ENCODE results near the gene CPA2.

Gene CPA2

DNA sequence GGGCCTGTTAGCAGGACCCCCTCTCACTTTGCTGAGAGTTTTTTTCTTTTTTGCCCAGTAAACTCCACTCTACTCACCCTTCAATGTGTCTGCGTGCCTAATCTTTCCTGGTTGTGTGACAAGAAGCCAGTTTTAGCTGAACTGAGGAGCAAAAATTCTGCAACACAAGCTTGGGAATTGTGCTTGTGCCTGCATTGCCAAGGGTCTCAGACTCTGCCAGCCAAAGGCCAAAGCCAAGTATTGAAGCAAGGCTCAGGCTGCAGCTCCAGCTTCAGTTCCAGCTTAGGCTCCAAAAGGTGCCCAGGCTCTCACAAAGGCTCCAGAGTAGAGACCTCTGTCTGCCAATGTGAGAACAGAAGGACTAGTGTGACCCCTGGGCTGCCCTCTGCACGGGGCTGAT, 4.2 kb upstream of the CPA2 start:
- no peak overlapping the region for H3K4me3 ChIP-seq (ENCODE audit: low read depth, low read length)
- no peak for DNase-seq (ENCODE audit: low read depth)
- TF ChIP-seq, protein P1, sequence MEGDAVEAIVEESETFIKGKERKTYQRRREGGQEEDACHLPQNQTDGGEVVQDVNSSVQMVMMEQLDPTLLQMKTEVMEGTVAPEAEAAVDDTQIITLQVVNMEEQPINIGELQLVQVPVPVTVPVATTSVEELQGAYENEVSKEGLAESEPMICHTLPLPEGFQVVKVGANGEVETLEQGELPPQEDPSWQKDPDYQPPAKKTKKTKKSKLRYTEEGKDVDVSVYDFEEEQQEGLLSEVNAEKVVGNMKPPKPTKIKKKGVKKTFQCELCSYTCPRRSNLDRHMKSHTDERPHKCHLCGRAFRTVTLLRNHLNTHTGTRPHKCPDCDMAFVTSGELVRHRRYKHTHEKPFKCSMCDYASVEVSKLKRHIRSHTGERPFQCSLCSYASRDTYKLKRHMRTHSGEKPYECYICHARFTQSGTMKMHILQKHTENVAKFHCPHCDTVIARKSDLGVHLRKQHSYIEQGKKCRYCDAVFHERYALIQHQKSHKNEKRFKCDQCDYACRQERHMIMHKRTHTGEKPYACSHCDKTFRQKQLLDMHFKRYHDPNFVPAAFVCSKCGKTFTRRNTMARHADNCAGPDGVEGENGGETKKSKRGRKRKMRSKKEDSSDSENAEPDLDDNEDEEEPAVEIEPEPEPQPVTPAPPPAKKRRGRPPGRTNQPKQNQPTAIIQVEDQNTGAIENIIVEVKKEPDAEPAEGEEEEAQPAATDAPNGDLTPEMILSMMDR (conservative IDR thresholded peaks at IDR 0.05; ENCODE audit: low read depth, low read length) = no peak

DNA sequence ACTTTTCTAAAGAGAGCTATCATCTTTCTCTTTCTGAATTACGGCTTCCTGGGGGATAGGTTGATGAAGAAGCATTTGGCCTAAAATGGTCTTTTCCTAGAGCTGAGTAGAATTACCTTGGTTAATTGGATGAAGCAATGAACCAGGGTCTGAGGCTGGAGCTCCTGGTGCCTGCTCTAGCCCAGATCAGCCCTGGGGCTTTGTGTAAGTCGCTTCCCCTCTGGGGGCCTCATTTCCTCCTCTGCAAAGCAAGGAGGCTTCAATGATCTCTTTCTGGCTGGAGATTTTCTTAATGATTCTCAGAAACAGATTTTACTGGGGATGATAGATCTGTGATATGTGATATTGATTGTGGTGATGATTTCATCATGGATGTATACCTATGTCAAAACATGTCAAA, 3.5 kb upstream of the CPA2 start:
- TF ChIP-seq, protein P1 (conservative IDR thresholded peaks at IDR 0.05; ENCODE audit: low read depth, low read length) = no peak
- no peak overlapping the region for H3K4me3 ChIP-seq (ENCODE audit: low read depth, low read length)
- DNase-seq (ENCODE audit: low read depth) = no peak

DNA sequence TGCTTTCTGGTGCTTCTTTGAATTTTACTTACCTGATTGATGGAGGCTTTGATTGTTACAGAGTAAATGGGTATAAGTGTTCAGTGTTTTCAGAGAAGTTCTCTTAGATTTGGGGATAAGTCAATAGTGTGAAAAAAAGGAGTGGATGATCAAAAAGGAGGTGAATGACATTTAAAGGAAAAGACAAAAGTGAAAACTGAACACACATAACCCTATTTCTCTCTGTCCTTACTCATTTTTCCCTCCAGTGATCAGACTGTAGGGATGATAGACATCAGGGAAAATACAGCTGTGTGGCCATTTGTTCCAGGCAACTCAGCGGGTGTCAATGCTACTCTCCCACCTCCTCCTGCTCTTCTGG, 278 bp downstream of the CPA2 start:
- TF ChIP-seq, protein P1 (conservative IDR thresholded peaks at IDR 0.05; ENCODE audit: low read depth, low read length) = no peak
- DNase-seq (ENCODE audit: low read depth) = no peak
- no peak overlapping the region for H3K4me3 ChIP-seq (ENCODE audit: low read depth, low read length)

DNA sequence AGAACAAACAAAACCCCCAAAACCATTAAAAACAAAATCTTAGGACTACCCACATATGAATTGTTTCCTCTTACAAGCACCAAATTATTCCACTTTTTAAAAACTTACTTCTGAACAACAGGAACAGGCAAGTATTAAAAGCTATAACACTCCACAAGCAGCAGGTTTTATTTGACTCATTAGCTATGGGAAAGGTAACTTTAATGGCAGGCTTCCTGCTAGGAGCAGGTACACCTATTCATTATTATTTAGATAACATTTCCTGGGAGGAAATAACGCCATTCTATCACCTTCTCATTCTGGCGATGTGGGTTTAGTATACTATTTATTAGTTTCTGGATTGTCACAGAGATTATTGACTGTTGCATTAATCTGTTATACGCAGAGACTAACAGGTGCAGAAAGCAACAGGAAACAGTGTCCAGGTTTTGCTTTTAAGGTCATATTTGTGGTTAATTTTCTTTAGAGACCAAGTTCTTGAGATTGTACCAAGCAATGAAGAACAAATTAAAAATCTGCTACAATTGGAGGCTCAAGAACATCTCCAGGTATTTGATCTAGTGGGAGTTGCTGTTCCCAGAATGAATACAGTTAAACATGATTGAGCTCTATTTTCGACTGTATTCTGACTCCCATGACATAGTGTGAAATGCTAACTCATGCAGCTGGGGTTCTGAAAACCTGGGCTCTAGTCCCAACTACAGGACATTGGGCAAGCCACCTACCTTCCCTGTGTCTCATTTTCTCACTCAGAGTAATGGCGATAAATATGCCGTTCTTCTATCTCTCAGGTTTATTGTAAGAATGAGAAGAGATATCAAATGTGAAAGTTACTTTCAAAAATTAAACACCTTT, 2.0 kb downstream of the CPA2 start:
- TF ChIP-seq, protein P1 (conservative IDR thresholded peaks at IDR 0.05; ENCODE audit: low read depth, low read length) = no peak
- no peak for DNase-seq (ENCODE audit: low read depth)
- H3K4me3 ChIP-seq (ENCODE audit: low read depth, low read length) = no peak overlapping the region

DNA sequence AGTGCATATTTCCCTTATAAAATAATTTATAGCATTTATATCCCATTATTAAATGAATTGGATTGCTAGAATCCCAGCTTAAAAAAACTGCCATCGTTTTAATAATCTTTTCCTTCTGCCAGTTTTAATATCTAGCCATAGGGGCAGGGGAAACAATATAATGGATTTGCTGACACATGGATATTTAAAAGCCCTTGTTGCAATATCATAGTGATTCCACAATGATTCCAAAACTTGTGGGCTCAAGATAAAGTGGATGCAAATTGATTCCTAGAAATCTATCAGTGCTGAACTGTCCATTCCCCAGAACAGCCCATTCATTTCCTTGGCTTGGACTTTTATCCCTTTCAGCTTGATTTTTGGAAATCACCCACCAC, 2.6 kb downstream of the CPA2 start:
- DNase-seq (ENCODE audit: low read depth) = no peak
- no peak overlapping the region for H3K4me3 ChIP-seq (ENCODE audit: low read depth, low read length)
- TF ChIP-seq, protein P1 (conservative IDR thresholded peaks at IDR 0.05; ENCODE audit: low read depth, low read length) = no peak

DNA sequence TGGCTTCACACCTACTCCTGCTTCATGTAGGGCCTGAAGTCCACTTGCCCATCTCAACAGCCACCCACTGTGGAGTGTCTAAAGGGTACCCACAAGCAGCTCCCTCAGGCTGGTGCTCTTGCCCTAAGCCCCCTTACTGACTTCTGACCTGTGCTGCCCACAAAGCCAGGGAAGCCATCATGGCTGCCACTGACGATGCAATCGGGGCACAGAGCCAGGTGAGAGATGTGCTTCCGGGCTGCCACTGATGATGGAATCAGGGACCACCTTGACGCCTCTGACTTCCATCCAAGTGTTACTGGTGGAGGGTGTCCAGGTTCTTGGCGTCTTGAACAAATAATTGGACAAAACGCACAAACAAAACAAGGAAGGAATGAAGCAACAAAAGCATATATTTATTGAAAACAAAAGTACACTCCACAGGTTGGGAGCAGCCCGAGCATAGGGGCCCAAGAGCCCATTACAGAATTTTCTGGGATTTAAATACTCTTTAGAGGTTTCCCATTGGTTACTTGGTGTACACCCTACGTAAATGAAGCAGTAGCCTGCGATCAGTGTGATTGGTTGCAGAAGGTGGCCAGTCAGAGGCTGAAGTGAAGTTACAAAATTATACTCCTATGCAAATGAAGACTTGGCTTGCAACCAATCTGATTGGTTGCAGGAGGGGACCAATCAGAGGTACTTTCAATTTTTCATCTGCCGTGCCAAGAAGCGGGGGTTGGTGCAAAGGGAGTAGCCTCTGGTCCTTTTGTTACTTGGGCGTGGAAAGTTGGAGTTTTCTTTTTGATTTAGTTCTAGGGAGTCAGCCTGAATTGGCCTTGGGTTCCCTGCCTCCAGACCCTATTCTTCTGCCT, 4.5 kb downstream of the CPA2 start:
- TF ChIP-seq, protein P1 (conservative IDR thresholded peaks at IDR 0.05; ENCODE audit: low read depth, low read length) = no peak

More for the DNA sequence above, 4.5 kb downstream of the CPA2 start:
- no peak overlapping the region for H3K4me3 ChIP-seq (ENCODE audit: low read depth, low read length)
- DNase-seq (ENCODE audit: low read depth) = no peak
